ENCODE measurements around the gene TDRD7. TPM values are rescaled to one million over a fixed set of nuclear protein-coding genes. Genes with fewer than 3 reads are reported as not detected.
A peak's percentile ranks its signal among the peaks of the same experiment; 100 is the strongest.

The TDRD7 gene
- total and polyA plus RNA-seq, 9 of the 15 experiments (the other 6 are each of a cell fraction or from before 2014, with no cell fraction given), result 2.2 to 7.7 (median 5.2) TPM

- no peak for TF ChIP-seq SPI1 (IDR thresholded peaks at IDR 0.05; ENCODE audit: borderline replicate concordance, low read depth, low read length)
- 0 out of 2 replicates have a peak, but pooled peaks have one; percentile 7 for TF ChIP-seq ZBTB7A (IDR thresholded peaks at IDR 0.05; ENCODE audit: borderline replicate concordance, control insufficient read depth, low read depth, low read length)
- peak; percentile 31 to 37; a peak in 1 of 4 replicates for TF ChIP-seq UBTF (IDR thresholded peaks at IDR 0.05; ENCODE audit: borderline replicate concordance in 1 of 2, low read depth in 2 of 2, low read length in 2 of 2)
- no peak for TF ChIP-seq HNRNPK (IDR thresholded peaks at IDR 0.05; ENCODE audit: low read depth, low read length, poor library complexity, severe bottlenecking)
- TF ChIP-seq, protein P1, sequence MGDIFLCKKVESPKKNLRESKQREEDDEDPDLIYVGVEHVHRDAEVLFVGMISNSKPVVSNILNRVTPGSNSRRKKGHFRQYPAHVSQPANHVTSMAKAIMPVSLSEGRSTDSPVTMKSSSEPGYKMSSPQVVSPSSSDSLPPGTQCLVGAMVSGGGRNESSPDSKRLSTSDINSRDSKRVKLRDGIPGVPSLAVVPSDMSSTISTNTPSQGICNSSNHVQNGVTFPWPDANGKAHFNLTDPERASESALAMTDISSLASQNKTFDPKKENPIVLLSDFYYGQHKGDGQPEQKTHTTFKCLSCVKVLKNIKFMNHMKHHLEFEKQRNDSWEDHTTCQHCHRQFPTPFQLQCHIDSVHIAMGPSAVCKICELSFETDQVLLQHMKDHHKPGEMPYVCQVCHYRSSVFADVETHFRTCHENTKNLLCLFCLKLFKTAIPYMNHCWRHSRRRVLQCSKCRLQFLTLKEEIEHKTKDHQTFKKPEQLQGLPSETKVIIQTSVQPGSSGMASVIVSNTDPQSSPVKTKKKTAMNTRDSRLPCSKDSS (IDR thresholded peaks at IDR 0.05; ENCODE audit: low read depth, partially characterized antibody), result no peak
- peak; percentile 100 for TF ChIP-seq SAFB (IDR thresholded peaks at IDR 0.05; ENCODE audit: borderline replicate concordance, low read depth, low read length)
- 0 out of 2 replicates have a peak, but pooled peaks have one; percentile 49 for TF ChIP-seq RNF2 (IDR thresholded peaks at IDR 0.05)
- peak; percentile 52; the same call in 1 of the 2 replicates for TF ChIP-seq MAX (CRISPR knock-in tag; IDR thresholded peaks at IDR 0.05)
- TF ChIP-seq ARID1B (IDR thresholded peaks at IDR 0.05), result no peak
- no peak for TF ChIP-seq RUNX1 (IDR thresholded peaks at IDR 0.05; ENCODE audit: low read depth)
- no peak for TF ChIP-seq ZNF57 (CRISPR knock-in tag; IDR thresholded peaks at IDR 0.05)
- TF ChIP-seq, protein P2, sequence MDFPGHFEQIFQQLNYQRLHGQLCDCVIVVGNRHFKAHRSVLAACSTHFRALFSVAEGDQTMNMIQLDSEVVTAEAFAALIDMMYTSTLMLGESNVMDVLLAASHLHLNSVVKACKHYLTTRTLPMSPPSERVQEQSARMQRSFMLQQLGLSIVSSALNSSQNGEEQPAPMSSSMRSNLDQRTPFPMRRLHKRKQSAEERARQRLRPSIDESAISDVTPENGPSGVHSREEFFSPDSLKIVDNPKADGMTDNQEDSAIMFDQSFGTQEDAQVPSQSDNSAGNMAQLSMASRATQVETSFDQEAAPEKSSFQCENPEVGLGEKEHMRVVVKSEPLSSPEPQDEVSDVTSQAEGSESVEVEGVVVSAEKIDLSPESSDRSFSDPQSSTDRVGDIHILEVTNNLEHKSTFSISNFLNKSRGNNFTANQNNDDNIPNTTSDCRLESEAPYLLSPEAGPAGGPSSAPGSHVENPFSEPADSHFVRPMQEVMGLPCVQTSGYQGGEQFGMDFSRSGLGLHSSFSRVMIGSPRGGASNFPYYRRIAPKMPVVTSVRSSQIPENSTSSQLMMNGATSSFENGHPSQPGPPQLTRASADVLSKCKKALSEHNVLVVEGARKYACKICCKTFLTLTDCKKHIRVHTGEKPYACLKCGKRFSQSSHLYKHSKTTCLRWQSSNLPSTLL (IDR thresholded peaks at IDR 0.05), result no peak
These were observed at the start of gene TDRD7 (continued) for GRCh38 chr9:97411789-97412625.

All from K562 (cell line).